Ovary (tissue), 9 donors: ENCODE results near the gene TRAF2. TPM values are rescaled to one million over a fixed set of nuclear protein-coding genes. Genes with fewer than 3 reads are reported as not detected.
A peak's percentile ranks its signal among the peaks of the same experiment; 100 is the strongest.

ENCODE experiments used
- DNase-seq, 5 donors: peaks; one replicate each; pipeline ENCODE4 v3.0.0-alpha.2; 2019 to 2020
- H3K27ac ChIP-seq, 2 donors: fragments of 200-600 bp; one replicate each; pipeline versions ENCODE4 v1.5.1 to v1.8.0; 2019 to 2022
- H3K27me3 ChIP-seq: fragments of 200-600 bp; one replicate; pipeline ENCODE4 v1.8.0; 2022
- H3K36me3 ChIP-seq: fragments of 200-600 bp; sonication (generic); one replicate; pipeline ENCODE4 v1.5.1; 2019
- H3K4me1 ChIP-seq: one replicate; pipeline ENCODE4 v1.8.1; 2013; ENCODE audit warnings: mild to moderate bottlenecking, moderate library complexity; ENCODE audit not compliant: insufficient read depth
- H3K4me3 ChIP-seq: fragments of 200-600 bp; sonication (generic); one replicate; pipeline ENCODE4 v1.5.1; 2017
- H3K9me3 ChIP-seq, 2 donors: fragments of 200-600 bp in 1 of 2; sonication (generic) in 1 of 2; one replicate each; pipeline versions ENCODE4 v1.5.1 to v1.8.1; 2013 to 2019; ENCODE audit warnings: mild to moderate bottlenecking in 1 of 2, moderate library complexity in 1 of 2
- CTCF ChIP-seq, 3 donors: fragments of 450-650 bp in 2 of 3; fragments of 200-600 bp in 1 of 3; IDR thresholded peaks; one replicate each; pipeline versions ENCODE4 v1.5.1 to v1.8.0; 2016 to 2022; ENCODE audit warnings: antibody characterized with exemption in 3 of 3, mild to moderate bottlenecking in 1 of 3
- EP300 ChIP-seq: sonication (generic); formaldehyde crosslinking; IDR thresholded peaks from one replicate; pipeline ENCODE4 v1.6.1; 2017; ENCODE audit warnings: antibody characterized with exemption
- POLR2A ChIP-seq: fragments of 450-650 bp; IDR thresholded peaks from one replicate; pipeline ENCODE4 v1.6.1; 2017; ENCODE audit warnings: antibody characterized with exemption, mild to moderate bottlenecking, moderate library complexity
- WGBS, 3 donors: extraction: QIAGEN DNeasy Blood & Tissue Kit in 1 of 3; methylation state at CpG; one replicate each; pipeline versions ENCODE4 v1.1.5 to v1.1.7; 2013 to 2017; 5-methylcytosine and 5-hydroxymethylcytosine counted together
- intact Hi-C, 4 donors: fragments of 100-400 bp; cut with DNase I; formaldehyde crosslinking; loops; one replicate each; pipeline versions ENCODE4 v1.11.0 to v1.15.1; 2022 to 2023
- polyA plus RNA-seq, 2 donors: library from polyadenylated mRNA; stranded (reverse); fragments of 200-250 nt in 1 of 2; fragments of 350-450 nt in 1 of 2; fragmentation: Illumina TruSeq in 1 of 2; extraction: RNeasy Lipid Tissue Mini Kit (QIAGEN cat#74804) in 1 of 2; gene quantifications; one replicate each; pipeline ENCODE4 v1.2.3, GENCODE V29; 2013 to 2014
- total RNA-seq, 7 donors: library from RNA; depleted of rRNA in 2 of 7; stranded (reverse); fragments of >200 nt in 2 of 7; fragmentation: NEBNext Ultra II Directional in 3 of 7; extraction: Animal tissue kit (Norgen Biotek cat#: 25700) in 3 of 7; gene quantifications; one replicate each; pipeline versions ENCODE4 v1.1.0 to v1.2.4, GENCODE V29; 2016 to 2023
- donor health status: DM: no; HTN: no; CAD: no; lungs with moderate emphysema.
- donor health status: DM: no; HTN: no; CAD: no.
- donor health status: Bipolar disorder and iron deficiency.
- donor health status: DM: yes; HTN: yes; CAD: no.
- donor health status: DM: no; HTN: no; CAD: no.
- donor health status: DM: yes; HTN: yes; CAD: no.

The TRAF2 gene
- total and polyA plus RNA-seq, 9 donors, result 0.83 to 11.9 (median 9.7) TPM

- TF ChIP-seq POLR2A, result no peak
- DNase-seq, result no peak
- H3K9me3 ChIP-seq, result no peaks in the 10 kb centered on the region
- no peak overlapping the region for H3K4me3 ChIP-seq
- WGBS, 3 donors, result 84 to 91% (median 90%) methylated on average over 9 of the region's 9 CpGs
- intact Hi-C loops, result no loop called here
- peaks cover 7% of the 10 kb centered on the region for H3K4me1 ChIP-seq
- no peaks in the 10 kb centered on the region for H3K27me3 ChIP-seq
- no peak overlapping the region for H3K27ac ChIP-seq
- H3K36me3 ChIP-seq, result no peaks in the 10 kb centered on the region
Observed at GRCh38 chr9:136860529-136860928, 25.8 kb upstream of the TRAF2 start.

- H3K36me3 ChIP-seq, result no peaks in the 10 kb centered on the region
- TF ChIP-seq EP300 (no peak), CTCF (IDR thresholded peaks at IDR 0.05) (no peak), POLR2A (no peak)
- intact Hi-C loops, result no loop called here
- H3K27ac ChIP-seq, result no peak overlapping the region
- H3K9me3 ChIP-seq, result no peaks in the 10 kb centered on the region
- DNase-seq, result peak in 1 of 5 donors; percentile 16
- peaks cover 7% of the 10 kb centered on the region for H3K4me1 ChIP-seq
- no peaks in the 10 kb centered on the region for H3K27me3 ChIP-seq
- WGBS, 3 donors, result 84 to 89% (median 84%) methylated on average over 21 to 22 of the region's 22 CpGs
- H3K4me3 ChIP-seq, result no peak overlapping the region
Observed at GRCh38 chr9:136860933-136861873, 25.1 kb upstream of the TRAF2 start.

- no peaks in the 10 kb centered on the region for H3K9me3 ChIP-seq
- H3K27me3 ChIP-seq, result no peaks in the 10 kb centered on the region
- DNase-seq, result peak in 1 of 5 donors; percentile 18
- TF ChIP-seq POLR2A (no peak), CTCF (IDR thresholded peaks at IDR 0.05) (no peak), EP300 (no peak)
- H3K27ac ChIP-seq, result no peak overlapping the region
- intact Hi-C loops, result no loop called here
- no peaks in the 10 kb centered on the region for H3K36me3 ChIP-seq
- 83 to 87% (median 83%) methylated on average over 26 of the region's 26 CpGs for WGBS, 3 donors
- H3K4me1 ChIP-seq, result peaks cover 8% of the 10 kb centered on the region
- no peak overlapping the region for H3K4me3 ChIP-seq
Observed at GRCh38 chr9:136861874-136862457, 24.4 kb upstream of the TRAF2 start.

GRCh38 chr9:136862849-136863622, 23.3 kb upstream of the TRAF2 start:
- no peaks in the 10 kb centered on the region for H3K36me3 ChIP-seq
- no peak overlapping the region for H3K4me3 ChIP-seq
- H3K27ac ChIP-seq, result no peak overlapping the region
- TF ChIP-seq EP300, result no peak
- TF ChIP-seq CTCF (IDR thresholded peaks at IDR 0.05), result no peak
- no peak for TF ChIP-seq POLR2A
- H3K4me1 ChIP-seq, result peaks cover 8% of the 10 kb centered on the region
- 86 to 89% (median 89%) methylated on average over 31 of the region's 31 CpGs for WGBS, 3 donors
- DNase-seq, result peak in 1 of 5 donors; percentile 19
- H3K9me3 ChIP-seq, result no peaks in the 10 kb centered on the region
- H3K27me3 ChIP-seq, result no peaks in the 10 kb centered on the region
- intact Hi-C loops, result no loop called here
